ENCODE measurements around the gene HIF3A. TPM values are rescaled to one million over a fixed set of nuclear protein-coding genes. Genes with fewer than 3 reads are reported as not detected.

The HIF3A gene
- total RNA-seq, 1 donor from 2014 or later: 0.53 TPM

DNA sequence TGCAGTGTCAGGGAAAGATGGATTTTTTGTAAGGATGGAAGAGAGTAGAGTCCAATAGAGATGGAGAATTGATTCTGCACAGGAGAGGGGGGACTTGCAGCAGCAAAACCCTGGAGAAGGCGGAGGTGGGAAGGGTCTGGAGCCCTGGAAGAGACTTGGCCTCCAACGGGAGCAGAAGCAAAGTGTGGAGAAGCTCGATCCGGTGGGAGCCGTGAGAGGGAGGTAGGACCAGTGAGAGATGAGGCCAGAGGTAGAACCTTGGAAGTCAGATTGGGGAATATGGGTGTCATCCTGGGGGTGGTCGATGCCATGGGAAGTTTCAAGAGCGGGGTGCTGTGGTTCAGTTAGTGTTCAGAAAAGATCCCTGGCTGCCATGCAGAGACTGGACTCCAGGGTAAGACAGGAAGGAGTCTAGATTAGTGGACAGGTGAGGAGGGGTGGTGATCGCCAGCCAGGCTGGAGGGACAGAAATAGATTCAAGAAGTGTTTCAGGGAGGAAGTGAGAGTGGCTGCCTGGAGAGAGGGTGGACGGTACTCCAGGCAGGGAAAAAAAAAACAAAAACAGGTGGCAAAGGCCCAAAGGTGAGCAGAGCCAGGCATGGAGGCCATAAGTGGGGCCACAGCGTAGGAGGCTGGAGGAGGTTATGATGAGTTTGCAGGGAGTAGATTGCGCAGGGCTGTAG, 52.6 kb downstream of the HIF3A start:
- DNase-seq (ENCODE audit: low read depth): no peak
- no peak overlapping the region for H3K4me3 ChIP-seq (ENCODE audit: low read depth, low read length)
- TF ChIP-seq, protein P1, sequence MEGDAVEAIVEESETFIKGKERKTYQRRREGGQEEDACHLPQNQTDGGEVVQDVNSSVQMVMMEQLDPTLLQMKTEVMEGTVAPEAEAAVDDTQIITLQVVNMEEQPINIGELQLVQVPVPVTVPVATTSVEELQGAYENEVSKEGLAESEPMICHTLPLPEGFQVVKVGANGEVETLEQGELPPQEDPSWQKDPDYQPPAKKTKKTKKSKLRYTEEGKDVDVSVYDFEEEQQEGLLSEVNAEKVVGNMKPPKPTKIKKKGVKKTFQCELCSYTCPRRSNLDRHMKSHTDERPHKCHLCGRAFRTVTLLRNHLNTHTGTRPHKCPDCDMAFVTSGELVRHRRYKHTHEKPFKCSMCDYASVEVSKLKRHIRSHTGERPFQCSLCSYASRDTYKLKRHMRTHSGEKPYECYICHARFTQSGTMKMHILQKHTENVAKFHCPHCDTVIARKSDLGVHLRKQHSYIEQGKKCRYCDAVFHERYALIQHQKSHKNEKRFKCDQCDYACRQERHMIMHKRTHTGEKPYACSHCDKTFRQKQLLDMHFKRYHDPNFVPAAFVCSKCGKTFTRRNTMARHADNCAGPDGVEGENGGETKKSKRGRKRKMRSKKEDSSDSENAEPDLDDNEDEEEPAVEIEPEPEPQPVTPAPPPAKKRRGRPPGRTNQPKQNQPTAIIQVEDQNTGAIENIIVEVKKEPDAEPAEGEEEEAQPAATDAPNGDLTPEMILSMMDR (IDR thresholded peaks at IDR 0.05; ENCODE audit: insufficient read depth, low read length, severe bottlenecking): no peak
- H3K36me3 ChIP-seq (ENCODE audit: control insufficient read depth, insufficient read depth, low read length): peaks cover 7% of the 10 kb centered on the region
- H3K27me3 ChIP-seq (ENCODE audit: control insufficient read depth, insufficient read depth, low read length): no peaks in the 10 kb centered on the region
- no peak for FAIRE-seq

- peaks cover 12% of the 10 kb centered on the region for H3K36me3 ChIP-seq (ENCODE audit: control insufficient read depth, insufficient read depth, low read length)
- TF ChIP-seq, protein P1 (IDR thresholded peaks at IDR 0.05; ENCODE audit: insufficient read depth, low read length, severe bottlenecking): no peak
- no peaks in the 10 kb centered on the region for H3K27me3 ChIP-seq (ENCODE audit: control insufficient read depth, insufficient read depth, low read length)
- DNase-seq (ENCODE audit: low read depth) (no peak), FAIRE-seq (no peak)
- no peak overlapping the region for H3K4me3 ChIP-seq (ENCODE audit: low read depth, low read length)
Observed at GRCh38 chr19:46350029-46350757, 53.4 kb downstream of the HIF3A start.

DNA sequence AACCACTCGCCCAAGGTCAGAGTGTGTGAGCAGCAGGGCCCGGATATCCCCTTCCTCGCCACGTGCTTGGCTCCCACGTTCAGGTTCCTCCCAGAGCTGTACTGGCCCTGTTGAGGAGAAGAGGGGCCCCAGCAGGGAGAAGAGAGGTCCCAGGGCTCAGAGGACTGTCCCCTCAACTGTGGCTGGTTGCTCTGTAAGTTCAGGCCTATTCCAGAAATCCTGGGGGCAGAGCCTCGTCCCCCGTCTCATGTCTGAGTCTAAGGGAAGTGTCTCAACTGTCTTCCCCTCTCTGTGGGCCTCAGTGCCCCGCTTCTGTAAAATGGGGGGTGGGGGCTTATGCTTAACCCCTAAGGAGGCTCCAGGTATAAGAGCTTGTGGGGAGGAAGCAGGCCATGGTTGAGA, 53.9 kb downstream of the HIF3A start:
- FAIRE-seq (no peak), DNase-seq (ENCODE audit: low read depth) (no peak)
- H3K4me3 ChIP-seq (ENCODE audit: low read depth, low read length): no peak overlapping the region
- H3K27me3 ChIP-seq (ENCODE audit: control insufficient read depth, insufficient read depth, low read length): no peaks in the 10 kb centered on the region
- TF ChIP-seq, protein P1 (IDR thresholded peaks at IDR 0.05; ENCODE audit: insufficient read depth, low read length, severe bottlenecking): no peak
- peaks cover 13% of the 10 kb centered on the region for H3K36me3 ChIP-seq (ENCODE audit: control insufficient read depth, insufficient read depth, low read length)

DNA sequence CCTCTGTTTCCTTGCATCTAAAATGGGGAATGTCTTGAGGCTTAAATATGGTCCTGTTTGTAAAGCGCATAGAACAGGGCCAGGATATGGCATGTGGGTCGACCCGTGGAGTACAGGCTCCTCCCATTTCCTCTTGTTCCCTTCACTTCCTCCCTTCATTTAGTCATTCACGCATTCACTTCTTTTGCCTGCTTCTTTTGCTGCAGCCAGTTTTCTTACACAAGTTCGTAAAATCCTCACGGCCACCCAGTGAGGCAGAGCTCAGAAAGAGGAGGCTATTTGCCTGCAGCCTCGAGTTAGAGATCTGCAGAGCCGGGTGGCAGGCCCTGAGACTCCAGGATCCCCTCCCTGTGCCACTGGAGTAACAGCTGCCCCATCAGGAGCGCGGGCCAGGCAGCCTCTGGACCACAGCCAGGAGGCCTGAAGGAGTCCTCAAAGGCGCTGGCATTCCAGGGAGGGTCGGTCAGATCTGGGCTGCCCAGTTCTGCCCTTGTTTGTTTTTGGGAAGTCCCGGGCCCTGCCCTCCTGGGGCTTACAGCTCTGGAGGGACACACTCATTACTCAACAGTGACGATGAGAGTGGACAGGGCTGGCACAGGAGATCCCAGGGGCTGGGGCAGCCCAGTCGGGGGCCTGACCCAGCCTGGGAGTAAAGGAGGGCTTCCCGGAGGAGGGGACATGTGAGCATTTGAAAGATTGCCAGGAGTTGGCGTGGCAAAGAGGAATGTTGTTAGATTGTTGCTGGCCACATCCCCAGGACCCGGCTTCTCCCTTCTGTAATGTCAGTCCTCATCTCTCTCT, 54.6 kb downstream of the HIF3A start:
- FAIRE-seq: no peak
- H3K27me3 ChIP-seq (ENCODE audit: control insufficient read depth, insufficient read depth, low read length): no peaks in the 10 kb centered on the region
- TF ChIP-seq, protein P1 (IDR thresholded peaks at IDR 0.05; ENCODE audit: insufficient read depth, low read length, severe bottlenecking): no peak
- peaks cover 17% of the 10 kb centered on the region for H3K36me3 ChIP-seq (ENCODE audit: control insufficient read depth, insufficient read depth, low read length)
- H3K4me3 ChIP-seq (ENCODE audit: low read depth, low read length): no peak overlapping the region
- peak; percentile 68 for DNase-seq (ENCODE audit: low read depth)

GRCh38 chr19:46353730-46354528, 57.1 kb downstream of the HIF3A start:
- no peak for FAIRE-seq
- DNase-seq (ENCODE audit: low read depth): no peak
- TF ChIP-seq, protein P1 (IDR thresholded peaks at IDR 0.05; ENCODE audit: insufficient read depth, low read length, severe bottlenecking): no peak
- Histone ChIP-seq H3K36me3 (ENCODE audit: control insufficient read depth, insufficient read depth, low read length) (peaks cover 19% of the 10 kb centered on the region), H3K4me3 (ENCODE audit: low read depth, low read length) (no peak overlapping the region), H3K27me3 (ENCODE audit: control insufficient read depth, insufficient read depth, low read length) (no peaks in the 10 kb centered on the region)

Measured in bronchial epithelial cell (primary cell).